OCI-LY1 (cell line): Measurements from ENCODE around the gene MYH7.

Source experiments
- CTCF ChIP-seq: fragments of 200-600 bp; sonication (generic), shearing (Covaris generic); IDR thresholded peaks from 2 replicates; pipeline ENCODE4 v1.5.1; 2017; ENCODE audit warnings: mild to moderate bottlenecking, antibody characterized with exemption, low read length, moderate library complexity, mixed read lengths
- EZH2 ChIP-seq: fragments of 200-600 bp; sonication (generic), shearing (Covaris generic); IDR thresholded peaks from 2 replicates; pipeline ENCODE4 v1.8.0; 2017; ENCODE audit warnings: borderline replicate concordance, mixed run types, mild to moderate bottlenecking, antibody characterized with exemption, low read length, moderate library complexity, mixed read lengths

GRCh38 chr14:23481979-23482822 lies 46.7 kb upstream of the MYH7 start:
- TF ChIP-seq CTCF: peak; percentile 44; the same call in 1 of the 2 replicates
- TF ChIP-seq EZH2: no peak
